NCI-H2227 treated with DMSO at 0.1 percent for 48 hours (cell line): Measurements from ENCODE around the gene ITPK1.
"Not testable (repeated sequence)": the region's sequence is repeated elsewhere in the genome, so short reads cannot be mapped to it uniquely, and the experiment has no call there.

Experiments
- DNase-seq: peaks from one replicate; lab custom pipeline; 2025; lab: John Stamatoyannopoulos, UW

The ITPK1 gene

GRCh38 chr14:93115821-93116675 lies at the start of gene ITPK1:
Gene ITPK1, minus strand, starts transcription at chr14:93115925. Its CDS starts 762 bp downstream, at chr14:93115163.
- peak; percentile 23 for DNase-seq

GRCh38 chr14:93163564-93163963 lies 47.8 kb upstream of the ITPK1 start:
- no peak for DNase-seq

GRCh38 chr14:93161411-93161940 lies 45.8 kb upstream of the ITPK1 start:
- DNase-seq = no peak

GRCh38 chr14:93160353-93160801 lies 44.7 kb upstream of the ITPK1 start:
- no peak for DNase-seq

GRCh38 chr14:93159625-93160352 lies 44.1 kb upstream of the ITPK1 start:
- not testable (repeated sequence) for DNase-seq

- not testable (repeated sequence) for DNase-seq
These were observed 42.6 kb upstream of the ITPK1 start for GRCh38 chr14:93158349-93158748.

GRCh38 chr14:93156693-93157369 lies 41.1 kb upstream of the ITPK1 start:
- DNase-seq = no peak

GRCh38 chr14:93155667-93156066 lies 39.9 kb upstream of the ITPK1 start:
- DNase-seq = no peak

- DNase-seq = no peak
These were observed 37.4 kb upstream of the ITPK1 start for GRCh38 chr14:93153121-93153520.

GRCh38 chr14:93150227-93151208 lies 34.8 kb upstream of the ITPK1 start:
- DNase-seq = no peak

- DNase-seq = no peak
These were observed 33.3 kb upstream of the ITPK1 start for GRCh38 chr14:93148979-93149378.

- no peak for DNase-seq
These were observed 30.4 kb upstream of the ITPK1 start for GRCh38 chr14:93146119-93146518.

GRCh38 chr14:93142854-93143652 lies 27.3 kb upstream of the ITPK1 start:
- no peak for DNase-seq

GRCh38 chr14:93137864-93138263 lies 22.1 kb upstream of the ITPK1 start:
- peak; percentile 37 for DNase-seq

- DNase-seq = not testable (repeated sequence)
These were observed 20.8 kb upstream of the ITPK1 start for GRCh38 chr14:93136508-93136907.

- no peak for DNase-seq
These were observed 20.3 kb upstream of the ITPK1 start for GRCh38 chr14:93136009-93136408.

- DNase-seq = no peak
These were observed 19.7 kb upstream of the ITPK1 start for GRCh38 chr14:93135399-93135798.

- no peak for DNase-seq
These were observed 17.7 kb upstream of the ITPK1 start for GRCh38 chr14:93133464-93133863.

- DNase-seq = no peak
These were observed 16.8 kb upstream of the ITPK1 start for GRCh38 chr14:93132472-93133065.
